Mammary epithelial cell (primary cell): Measurements from ENCODE around the gene CDKN2AIPNL.

ENCODE experiments used
- CTCF ChIP-seq, 2 donors: IDR thresholded peaks in 1 of 2; conservative IDR thresholded peaks in 1 of 2; 2 replicates each; pipeline ENCODE4 v1.5.1; 2011 to 2012; ENCODE audit warnings: inconsistent platforms in 2 of 2, low read length in 2 of 2, mild to moderate bottlenecking in 2 of 2, control low read depth in 1 of 2, low read depth in 1 of 2; ENCODE audit not compliant: insufficient read depth in 1 of 2; ENCODE audit errors: extremely low read depth in 1 of 2
- EZH2 ChIP-seq: IDR thresholded peaks from 2 replicates; pipeline ENCODE4 v1.6.1; 2012; ENCODE audit warnings: low read length, inconsistent platforms, borderline replicate concordance

GRCh38 chr5:134440201-134440755 is 28.6 kb upstream of the CDKN2AIPNL start:
- TF ChIP-seq CTCF (conservative IDR thresholded peaks at IDR 0.05 in 1 of 2, IDR thresholded peaks at IDR 0.05 in 1 of 2; ENCODE audit: extremely low read depth in 1 of 2, insufficient read depth in 1 of 2, low read depth in 1 of 2, low read length in 2 of 2) (no peak), EZH2 (no peak)
